GF-D8 (cell line): ENCODE results near the gene FREY1.

Experiments used
- DNase-seq: peaks from one replicate; lab custom pipeline; 2025; lab: John Stamatoyannopoulos, UW

Gene FREY1

DNA sequence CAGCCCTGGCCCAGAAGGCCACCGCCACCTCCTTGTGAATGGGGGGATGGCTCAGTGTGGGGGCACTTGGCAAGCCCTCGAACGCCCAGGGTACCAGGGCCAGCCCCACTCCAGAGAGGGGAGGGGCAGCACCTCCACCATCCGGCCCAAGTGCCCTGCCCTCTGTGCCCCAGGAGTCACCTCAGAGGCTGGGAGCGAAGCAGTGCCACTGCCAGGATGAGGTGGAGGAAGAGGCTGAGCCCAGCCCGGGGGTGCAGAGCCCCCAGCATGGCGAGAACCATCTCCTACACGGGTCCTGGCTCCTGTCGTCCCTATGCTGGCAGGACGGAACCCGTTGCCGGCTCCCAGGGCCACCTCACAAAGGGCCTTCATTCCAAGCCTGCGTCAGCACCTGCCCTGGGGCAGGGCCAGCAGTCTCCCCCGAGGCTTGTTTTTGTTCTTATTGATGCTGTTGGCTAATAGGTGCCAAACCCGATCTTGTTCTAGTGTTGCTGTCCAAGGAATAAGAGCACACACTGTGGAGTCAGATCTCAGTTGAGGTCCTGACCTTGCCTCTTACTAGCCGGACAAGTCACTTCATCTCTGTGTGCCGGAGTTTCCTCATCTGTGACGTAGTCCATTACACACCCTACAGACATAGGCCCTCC lies at the start of gene FREY1:
Gene FREY1 (minus strand): TSS at position 307 of the 647 bp plus-strand sequence. CDS start 26 bp downstream, at position 281.
- DNase-seq = no peak

DNA sequence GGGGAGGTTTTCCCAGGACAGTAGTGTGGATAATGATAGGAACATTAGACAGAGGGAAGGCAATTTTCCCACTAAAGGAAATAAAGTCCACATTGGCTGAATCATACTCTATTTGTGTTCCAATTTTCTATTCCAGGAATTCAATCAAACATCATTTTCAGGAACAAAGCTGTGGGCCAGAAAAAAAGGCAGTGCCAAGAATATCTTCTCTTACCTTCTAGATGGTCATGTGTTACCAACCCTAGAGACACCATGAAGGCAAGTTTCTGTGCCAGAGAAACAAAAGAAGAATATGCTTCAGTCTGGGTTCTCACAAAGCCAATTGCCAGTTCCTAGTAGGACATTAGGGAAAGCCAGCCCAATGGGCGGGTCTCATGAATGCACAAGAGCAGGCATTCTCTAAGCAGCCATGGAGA lies 42.9 kb upstream of the FREY1 start:
- no peak for DNase-seq

DNA sequence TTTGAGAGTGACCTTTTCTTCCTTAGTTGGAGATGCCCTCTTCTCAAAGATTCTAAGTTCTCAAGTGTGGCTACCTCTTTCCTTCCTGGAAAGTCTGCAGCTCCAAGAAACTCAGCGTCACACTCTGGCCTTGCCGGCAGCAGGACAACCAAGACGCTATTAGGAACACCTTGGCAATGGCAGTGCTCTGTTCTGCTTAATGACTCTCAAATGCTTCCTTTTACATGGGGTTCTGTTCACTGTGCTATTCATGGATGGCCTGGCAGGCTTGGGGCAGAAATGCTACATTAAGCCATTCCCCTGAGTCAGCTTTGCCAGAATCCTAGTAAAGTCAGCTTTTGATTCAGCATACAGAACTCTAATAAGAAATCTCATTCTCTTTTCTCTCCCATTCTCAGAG lies 41.3 kb upstream of the FREY1 start:
- no peak for DNase-seq

GRCh38 chr11:45947885-45948284 lies 40.8 kb upstream of the FREY1 start:
- DNase-seq = no peak

DNA sequence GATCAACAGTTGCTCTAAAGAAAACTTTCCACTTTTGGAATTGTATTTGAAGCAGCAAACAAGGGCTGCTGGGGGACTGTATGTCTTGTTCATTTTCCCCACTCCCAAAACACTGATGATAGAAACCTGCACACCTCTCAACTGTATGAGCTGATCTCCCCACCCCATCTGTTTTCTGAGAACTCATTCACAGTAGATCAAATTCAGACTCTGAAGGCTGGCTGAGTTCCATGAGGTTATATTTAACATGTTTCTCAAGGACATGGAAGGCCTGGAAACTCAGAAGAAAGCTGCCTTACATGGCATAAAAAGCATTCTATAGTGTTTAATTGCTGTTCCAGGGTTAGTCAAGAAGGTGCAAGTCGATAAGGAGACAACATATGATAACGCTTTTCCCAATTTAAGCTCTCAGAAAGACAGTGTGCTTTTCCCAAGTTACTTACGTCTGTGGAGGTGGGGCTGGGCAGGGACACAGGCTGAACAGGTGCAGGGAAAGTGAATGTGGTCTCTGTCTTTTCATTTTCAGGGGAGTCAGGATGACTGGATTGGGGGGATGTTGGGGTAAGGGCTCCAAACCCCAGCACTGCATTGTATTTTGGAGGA lies 38.4 kb upstream of the FREY1 start:
- DNase-seq = no peak

GRCh38 chr11:45942381-45942780 lies 35.3 kb upstream of the FREY1 start:
- no peak for DNase-seq

GRCh38 chr11:45941285-45941684 lies 34.2 kb upstream of the FREY1 start:
- DNase-seq = no peak

DNA sequence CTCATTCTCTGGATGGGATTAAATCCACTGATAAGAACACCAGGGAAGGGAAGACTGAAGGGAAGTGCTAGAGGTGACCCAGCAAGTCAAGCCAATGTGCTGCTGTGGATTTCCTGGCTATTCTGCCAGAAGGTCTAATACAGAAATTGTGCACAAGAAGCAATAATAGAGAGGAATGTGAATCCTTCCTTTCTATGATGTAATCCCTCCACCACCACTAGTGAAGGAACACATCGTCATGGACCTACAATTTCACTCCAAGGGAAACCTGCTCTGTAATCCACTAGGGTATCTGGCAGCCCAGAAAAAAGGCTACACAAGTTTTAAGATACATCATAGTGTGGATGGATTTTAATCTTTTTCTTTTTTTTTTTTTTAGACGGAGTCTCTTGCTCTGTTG lies 32.8 kb upstream of the FREY1 start:
- no peak for DNase-seq

DNA sequence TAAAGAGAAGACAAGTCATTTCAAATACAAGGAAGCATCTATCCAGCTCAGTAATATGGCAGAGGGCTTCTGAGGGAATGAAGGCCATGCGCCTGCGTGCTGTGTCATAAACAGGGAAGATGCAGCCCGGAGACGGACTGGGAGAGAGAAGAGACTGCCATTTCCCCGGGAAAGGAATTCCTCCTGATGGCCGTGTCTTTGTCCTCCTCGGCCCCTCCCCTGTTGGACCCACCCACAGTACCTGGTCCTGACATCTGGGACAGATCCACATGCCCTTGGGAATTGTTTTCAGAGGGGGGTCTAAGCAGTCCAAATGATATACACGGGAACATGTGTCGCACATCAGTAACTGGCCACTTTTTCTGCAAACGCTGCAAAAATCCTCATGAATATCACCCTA lies 30.8 kb upstream of the FREY1 start:
- DNase-seq = no peak

DNA sequence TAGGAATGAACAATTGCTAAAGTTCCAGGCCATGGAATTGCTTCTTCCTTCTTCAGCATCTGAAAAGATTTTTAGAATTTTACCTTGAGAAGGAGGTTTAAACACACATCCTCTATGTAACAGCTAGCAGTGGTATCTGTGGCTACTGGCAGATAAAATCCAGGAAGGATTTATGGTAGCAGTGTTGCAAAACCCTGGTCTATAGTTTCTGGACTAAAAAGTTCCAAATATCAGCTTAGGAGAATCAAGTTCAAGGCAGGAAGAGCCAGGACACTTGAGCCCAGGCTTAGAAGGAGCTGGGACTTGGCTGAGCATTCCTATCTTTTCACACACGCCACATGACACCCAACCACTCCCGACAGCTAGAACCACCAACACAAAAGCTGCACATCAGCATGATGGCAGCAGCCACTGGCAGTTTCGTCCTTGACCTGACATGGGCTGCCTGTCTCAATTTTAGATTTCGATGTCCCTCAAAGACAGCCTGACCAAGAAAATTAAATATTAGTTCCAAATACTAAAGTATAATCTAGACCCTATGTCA lies 29.5 kb upstream of the FREY1 start:
- no peak for DNase-seq

- no peak for DNase-seq
Measured at GRCh38 chr11:45935349-45936064, 28.4 kb upstream of the FREY1 start.

DNA sequence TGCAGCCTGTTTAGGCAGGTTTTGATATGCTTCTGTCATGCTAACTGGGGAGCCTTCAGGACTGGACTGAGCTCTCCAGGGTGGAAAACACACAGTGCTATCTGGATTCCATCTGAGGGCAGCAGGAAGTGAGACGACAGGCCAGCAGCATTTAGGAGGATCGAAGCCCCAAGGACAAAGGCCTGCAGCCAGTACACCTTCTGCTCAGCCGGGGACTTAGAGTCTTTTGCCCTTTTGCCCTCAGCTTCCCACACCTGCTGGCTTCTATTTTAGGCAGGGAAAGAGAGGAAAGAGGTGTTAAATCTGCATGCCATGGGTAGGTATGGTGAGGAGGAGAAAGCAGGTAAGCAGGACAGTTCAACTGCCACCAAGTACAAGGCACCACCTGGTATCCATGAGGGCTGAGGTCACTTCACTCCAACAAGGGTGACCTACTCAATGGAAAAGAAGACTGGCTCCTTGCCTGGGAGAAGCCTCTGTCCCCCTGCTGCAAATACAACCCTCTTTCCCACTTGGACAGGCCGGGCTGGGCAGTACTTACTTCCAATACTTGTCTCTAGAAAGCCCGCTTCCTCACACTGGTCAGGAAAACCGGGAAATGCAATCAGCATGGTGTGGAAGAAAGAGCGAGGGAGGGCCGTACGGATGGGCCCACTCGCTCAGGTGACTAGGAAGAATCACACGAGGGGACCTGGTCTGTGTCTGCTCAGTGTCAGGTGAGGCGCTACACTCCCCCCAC lies 27.7 kb upstream of the FREY1 start:
- DNase-seq = no peak

DNA sequence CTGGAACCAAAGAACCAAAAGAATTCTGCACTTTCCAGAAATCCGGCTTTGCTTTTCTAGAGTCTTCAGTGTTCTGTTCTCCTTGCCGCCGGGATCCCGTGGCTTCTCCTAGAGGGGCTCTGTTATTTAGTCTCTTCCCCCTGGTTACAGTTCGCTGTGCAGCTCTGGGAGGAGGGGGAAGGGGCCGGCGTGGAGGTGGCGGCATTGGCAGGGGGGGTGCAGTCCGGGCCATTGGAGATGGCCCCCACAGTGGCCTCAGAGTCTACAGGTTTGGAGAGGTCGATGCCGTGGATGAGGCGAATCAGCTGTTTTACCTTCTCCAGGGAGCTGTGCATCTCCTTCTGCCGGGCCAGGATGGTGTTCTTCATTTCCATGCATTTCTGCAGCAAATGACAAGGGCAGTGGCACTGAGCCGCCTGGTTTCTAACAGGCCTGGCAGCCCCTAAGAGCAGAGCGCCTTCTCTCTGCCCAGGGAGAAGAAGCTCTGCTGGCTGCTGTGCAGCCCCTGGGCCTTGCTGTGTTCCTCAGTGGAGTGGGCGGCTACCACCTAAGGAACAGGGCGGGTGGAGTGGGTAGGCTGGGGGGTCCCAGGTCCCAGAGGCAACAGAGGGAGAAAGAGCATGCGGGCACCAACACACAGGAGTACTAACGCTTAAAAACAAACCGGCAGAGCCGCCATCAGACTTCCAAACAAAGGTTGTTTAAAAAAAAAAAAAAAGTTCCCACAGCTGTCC lies 26.9 kb upstream of the FREY1 start:
- DNase-seq = no peak

DNA sequence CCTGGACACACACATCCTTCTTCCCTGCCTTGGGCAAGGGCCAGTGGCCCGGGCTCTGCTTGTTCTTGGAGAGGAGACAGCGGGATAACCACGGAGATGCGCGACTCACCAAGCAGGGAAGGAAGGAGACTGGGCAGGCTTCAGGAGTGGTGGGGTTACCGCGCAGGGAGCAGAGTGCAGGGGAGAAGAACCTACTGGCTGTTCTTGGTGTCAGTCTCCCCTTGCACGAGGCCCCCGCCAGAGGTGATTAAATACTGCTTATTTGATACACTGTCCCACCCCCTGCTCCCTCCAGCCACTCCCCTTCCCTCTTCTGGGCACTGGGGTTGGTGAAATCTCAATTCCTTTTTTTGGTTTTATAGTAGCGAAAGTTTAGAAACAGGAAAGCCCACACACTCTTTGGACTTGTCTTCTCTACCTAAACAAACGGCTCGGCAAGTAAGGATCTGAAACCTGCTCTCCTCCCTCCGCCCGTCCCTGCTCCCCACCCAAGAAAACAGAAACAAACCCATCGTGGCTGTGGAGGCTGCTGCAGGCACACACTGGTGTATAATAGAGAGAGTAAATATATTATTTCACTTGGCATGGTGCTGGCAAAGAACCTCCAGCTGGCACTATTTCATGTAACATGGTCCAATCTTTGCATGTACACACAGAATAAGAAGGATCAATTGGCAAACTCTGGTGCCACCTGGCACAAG lies 26.2 kb upstream of the FREY1 start:
- no peak for DNase-seq

GRCh38 chr11:45932217-45932616 lies 25.1 kb upstream of the FREY1 start:
- no peak for DNase-seq

DNA sequence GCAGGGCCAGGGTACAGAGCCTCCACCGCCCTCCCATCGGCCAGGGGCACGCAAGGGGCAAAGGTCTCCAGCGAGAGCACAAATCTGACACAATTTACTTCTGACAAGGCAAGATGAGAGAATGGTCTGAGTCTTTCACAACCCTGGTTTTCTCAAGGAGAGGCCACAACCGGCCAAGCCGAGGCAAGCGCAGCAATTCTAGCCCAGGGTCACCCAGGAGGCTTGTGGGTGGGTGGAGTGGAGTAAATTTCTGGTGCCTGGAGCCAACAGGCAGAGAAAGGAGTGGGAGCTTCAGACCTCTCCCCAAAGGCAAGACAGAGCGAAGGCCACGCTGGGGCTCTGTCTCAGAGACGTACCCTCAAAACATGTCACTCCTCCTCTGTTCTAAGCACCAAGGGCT lies 24.7 kb upstream of the FREY1 start:
- DNase-seq = no peak

DNA sequence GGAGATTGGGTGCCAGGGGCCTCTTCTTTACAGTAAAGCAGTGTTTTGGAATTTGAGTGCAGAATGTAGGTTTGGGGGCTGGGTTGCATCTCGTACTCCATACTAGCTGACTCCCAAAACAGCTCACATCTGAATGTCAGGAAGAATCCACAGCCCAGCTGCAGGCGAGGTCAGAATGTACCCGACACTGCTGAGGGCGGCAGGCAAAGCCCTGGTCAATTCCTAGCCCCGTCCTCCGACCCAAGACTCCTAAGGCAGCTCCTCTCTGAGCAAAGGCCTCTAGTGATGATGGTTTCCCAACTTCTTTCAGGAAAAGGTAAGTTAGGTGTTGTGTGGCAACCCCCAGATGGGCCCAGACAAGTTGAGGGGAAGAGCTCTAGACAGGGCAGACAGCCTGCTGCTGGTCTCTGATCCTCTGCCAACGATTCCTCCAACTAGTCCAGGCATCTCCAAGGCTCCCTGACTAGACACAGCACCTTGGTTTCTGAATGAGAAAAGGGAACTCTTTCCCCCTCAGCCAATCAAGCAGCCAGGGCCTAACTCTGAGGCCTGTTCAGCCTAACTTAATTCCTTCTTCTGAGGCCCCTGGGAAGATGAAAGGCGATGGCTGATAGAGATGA lies 24.0 kb upstream of the FREY1 start:
- no peak for DNase-seq

DNA sequence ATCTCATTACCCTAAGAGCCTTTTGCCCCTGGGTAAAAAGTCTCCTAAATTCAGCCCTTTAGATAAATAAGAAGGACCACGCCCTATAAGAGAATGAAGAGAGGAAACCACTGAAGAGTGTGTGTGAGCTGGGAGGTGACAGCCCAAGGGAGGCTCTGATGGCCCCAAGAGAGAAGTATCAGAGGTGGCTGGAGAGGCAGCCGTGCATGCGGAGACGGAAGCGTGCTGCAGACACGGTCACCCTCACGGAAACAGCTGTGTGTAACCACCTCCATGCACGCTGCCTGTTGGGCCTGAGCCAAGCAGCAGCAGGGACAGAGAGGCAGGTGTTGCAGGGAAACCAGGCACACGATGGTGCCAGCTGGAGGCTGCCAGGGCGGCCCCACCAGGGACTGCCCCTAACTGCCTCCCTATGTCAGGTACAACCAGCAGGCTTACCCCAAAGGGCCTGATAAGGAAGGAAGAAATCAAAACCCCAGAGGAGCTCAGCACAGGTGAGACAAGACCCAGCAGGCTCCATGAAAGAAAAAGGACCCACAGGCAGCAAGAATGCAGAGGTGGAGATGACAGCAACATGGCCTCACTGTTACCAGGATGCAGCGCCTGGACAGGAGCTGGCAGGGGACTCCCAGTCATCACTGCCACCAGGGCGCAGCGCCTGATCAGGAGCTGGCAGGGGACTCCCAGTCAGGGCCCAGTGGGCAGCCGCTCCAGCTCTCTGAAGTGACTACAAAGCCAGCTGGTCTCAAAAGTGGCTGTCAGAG lies 23.1 kb upstream of the FREY1 start:
- DNase-seq = no peak

GRCh38 chr11:45929486-45930030 lies 22.5 kb upstream of the FREY1 start:
- no peak for DNase-seq
